Gastrocnemius medialis (tissue), 4 donors: ENCODE measurements around the gene PRMT1.

Experiments
- POLR2A ChIP-seq, 2 donors: fragments of 450-650 bp; IDR thresholded peaks; one replicate each; pipeline ENCODE4 v1.6.1; 2017; ENCODE audit warnings: antibody characterized with exemption in 2 of 2, mild to moderate bottlenecking in 2 of 2, moderate library complexity in 2 of 2
- TF ChIP-seq, protein P1 (sequence below), 5 experiments: fragments of 450-650 bp in 3 of 5; fragments of 200-600 bp in 2 of 5; sonication (generic) in 2 of 5; IDR thresholded peaks in 4 of 5; conservative IDR thresholded peaks in 1 of 5; 1 replicate in 4 of 5; 2 replicates in 1 of 5; pipeline ENCODE4 v1.5.1; 2016 to 2019; ENCODE audit warnings: antibody characterized with exemption in 5 of 5, mild to moderate bottlenecking in 3 of 5, moderate library complexity in 3 of 5

- TF ChIP-seq, protein P1, sequence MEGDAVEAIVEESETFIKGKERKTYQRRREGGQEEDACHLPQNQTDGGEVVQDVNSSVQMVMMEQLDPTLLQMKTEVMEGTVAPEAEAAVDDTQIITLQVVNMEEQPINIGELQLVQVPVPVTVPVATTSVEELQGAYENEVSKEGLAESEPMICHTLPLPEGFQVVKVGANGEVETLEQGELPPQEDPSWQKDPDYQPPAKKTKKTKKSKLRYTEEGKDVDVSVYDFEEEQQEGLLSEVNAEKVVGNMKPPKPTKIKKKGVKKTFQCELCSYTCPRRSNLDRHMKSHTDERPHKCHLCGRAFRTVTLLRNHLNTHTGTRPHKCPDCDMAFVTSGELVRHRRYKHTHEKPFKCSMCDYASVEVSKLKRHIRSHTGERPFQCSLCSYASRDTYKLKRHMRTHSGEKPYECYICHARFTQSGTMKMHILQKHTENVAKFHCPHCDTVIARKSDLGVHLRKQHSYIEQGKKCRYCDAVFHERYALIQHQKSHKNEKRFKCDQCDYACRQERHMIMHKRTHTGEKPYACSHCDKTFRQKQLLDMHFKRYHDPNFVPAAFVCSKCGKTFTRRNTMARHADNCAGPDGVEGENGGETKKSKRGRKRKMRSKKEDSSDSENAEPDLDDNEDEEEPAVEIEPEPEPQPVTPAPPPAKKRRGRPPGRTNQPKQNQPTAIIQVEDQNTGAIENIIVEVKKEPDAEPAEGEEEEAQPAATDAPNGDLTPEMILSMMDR (IDR thresholded peaks at IDR 0.05 in 4 of 5, conservative IDR thresholded peaks at IDR 0.05 in 1 of 5), result no peak
- TF ChIP-seq POLR2A (IDR thresholded peaks at IDR 0.05), result no peak
Observed at GRCh38 chr19:49684983-49685553, 8.0 kb downstream of the PRMT1 start.
